ENCODE results near the gene CACNA1I. TPM values are rescaled to one million over a fixed set of nuclear protein-coding genes. Genes with fewer than 3 reads are reported as not detected.

The CACNA1I gene
- polyA plus RNA-seq, 1 experiment = not detected

GRCh38 chr22:39685336-39686177 is 115.0 kb downstream of the CACNA1I start:
- no peak overlapping the region for H3K27ac ChIP-seq (ENCODE audit: low read depth, low read length)
- CTCF ChIA-PET = interaction anchor here (0.7 kb wide), 1 partner anchor 329 kb away, joined by 4 read pairs; no protein-coding TSS in a partner anchor
- H3K4me3 ChIP-seq (ENCODE audit: low read depth, low read length) = no peak overlapping the region
- POLR2A ChIA-PET = no interaction called here
- TF ChIP-seq CTCF (IDR thresholded peaks at IDR 0.05; ENCODE audit: low read depth, low read length) = no peak
- H3K27me3 ChIP-seq (ENCODE audit: control insufficient read depth, insufficient read depth, low read length) = peaks cover 56% of the 10 kb centered on the region
- H3K9me3 ChIP-seq (ENCODE audit: control insufficient read depth, insufficient read depth, low read length) = no peaks in the 10 kb centered on the region; the same call in 1 of the 2 replicates
- no peak for DNase-seq (ENCODE audit: low read depth, low spot score)

GRCh38 chr22:39686178-39686620 is 115.6 kb downstream of the CACNA1I start:
- TF ChIP-seq CTCF (IDR thresholded peaks at IDR 0.05; ENCODE audit: low read depth, low read length) = no peak
- ChIA-PET CTCF (no interaction called here), POLR2A (no interaction called here)
- no peak overlapping the region for H3K27ac ChIP-seq (ENCODE audit: low read depth, low read length)
- DNase-seq (ENCODE audit: low read depth, low spot score) = no peak
- peaks cover 62% of the 10 kb centered on the region for H3K27me3 ChIP-seq (ENCODE audit: control insufficient read depth, insufficient read depth, low read length)
- H3K9me3 ChIP-seq (ENCODE audit: control insufficient read depth, insufficient read depth, low read length) = no peaks in the 10 kb centered on the region; the same call in 1 of the 2 replicates
- H3K4me3 ChIP-seq (ENCODE audit: low read depth, low read length) = no peak overlapping the region

- H3K9me3 ChIP-seq (ENCODE audit: control insufficient read depth, insufficient read depth, low read length) = no peaks in the 10 kb centered on the region; the same call in 1 of the 2 replicates
- H3K4me3 ChIP-seq (ENCODE audit: low read depth, low read length) = no peak overlapping the region
- TF ChIP-seq CTCF (IDR thresholded peaks at IDR 0.05; ENCODE audit: low read depth, low read length) = no peak
- H3K27me3 ChIP-seq (ENCODE audit: control insufficient read depth, insufficient read depth, low read length) = peaks cover 69% of the 10 kb centered on the region
- ChIA-PET CTCF (no interaction called here), POLR2A (interaction anchor here (0.6 kb wide), 1 partner anchor 201 kb away, joined by 3 read pairs; no protein-coding TSS in a partner anchor)
- no peak for DNase-seq (ENCODE audit: low read depth, low spot score)
- no peak overlapping the region for H3K27ac ChIP-seq (ENCODE audit: low read depth, low read length)
These were observed 116.4 kb downstream of the CACNA1I start for GRCh38 chr22:39686776-39687525.

- Histone ChIP-seq H3K27ac (ENCODE audit: low read depth, low read length) (no peak overlapping the region), H3K9me3 (ENCODE audit: control insufficient read depth, insufficient read depth, low read length) (no peaks in the 10 kb centered on the region; the same call in 1 of the 2 replicates), H3K4me3 (ENCODE audit: low read depth, low read length) (no peak overlapping the region), H3K27me3 (ENCODE audit: control insufficient read depth, insufficient read depth, low read length) (peaks cover 67% of the 10 kb centered on the region)
- ChIA-PET CTCF (no interaction called here), POLR2A (no interaction called here)
- DNase-seq (ENCODE audit: low read depth, low spot score) = no peak
- no peak for TF ChIP-seq CTCF (IDR thresholded peaks at IDR 0.05; ENCODE audit: low read depth, low read length)
These were observed 117.7 kb downstream of the CACNA1I start for GRCh38 chr22:39688186-39688785.

All from AG04450 (cell line).